ENCODE results near the gene SAMD13.

The SAMD13 gene

DNA sequence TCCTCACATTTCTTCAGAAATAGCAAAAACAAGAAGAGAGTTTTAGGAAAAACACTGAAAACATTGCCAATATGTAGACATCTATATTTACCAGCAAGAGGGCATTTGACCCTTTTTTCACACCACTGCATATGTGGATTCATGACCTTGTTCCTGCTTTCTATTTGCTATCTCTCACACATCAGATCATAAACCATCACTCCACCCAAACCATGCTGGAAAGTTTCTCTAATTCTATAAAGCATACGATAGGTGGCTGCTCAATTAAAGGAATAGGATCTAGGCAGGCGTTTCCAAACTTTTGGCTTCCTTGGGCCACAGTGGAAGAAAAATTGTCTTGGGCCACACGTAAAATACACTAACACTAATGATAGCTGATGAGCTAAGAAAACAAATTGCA is 35.6 kb upstream of the SAMD13 start:
- Histone ChIP-seq H3K36me3 (ENCODE audit: low read length) (no peaks in the 10 kb centered on the region), H3K79me2 (ENCODE audit: insufficient read depth, low read length) (no peaks in the 10 kb centered on the region), H3K4me2 (ENCODE audit: low read depth, low read length, poor library complexity, severe bottlenecking) (no peak overlapping the region), H2AFZ (ENCODE audit: low read depth, low read length, severe bottlenecking) (no peak overlapping the region), H3K27me3 (ENCODE audit: low read length) (no peaks in the 10 kb centered on the region), H3K4me3 (ENCODE audit: insufficient read depth, low read length, poor library complexity, severe bottlenecking) (no peak overlapping the region), H3K9ac (ENCODE audit: low read length) (no peak overlapping the region), H4K20me1 (ENCODE audit: low read depth, low read length) (no peaks in the 10 kb centered on the region), H3K9me2 (replicated peaks; ENCODE audit: insufficient read depth, low read length) (no peaks in the 10 kb centered on the region), H3K9me3 (ENCODE audit: insufficient read depth, low read length) (no peaks in the 10 kb centered on the region), H3F3A (ENCODE audit: insufficient read depth) (no peaks in the 10 kb centered on the region), H3K27ac (ENCODE audit: low read depth, low read length) (no peak overlapping the region)
- TF ChIP-seq, protein P1, sequence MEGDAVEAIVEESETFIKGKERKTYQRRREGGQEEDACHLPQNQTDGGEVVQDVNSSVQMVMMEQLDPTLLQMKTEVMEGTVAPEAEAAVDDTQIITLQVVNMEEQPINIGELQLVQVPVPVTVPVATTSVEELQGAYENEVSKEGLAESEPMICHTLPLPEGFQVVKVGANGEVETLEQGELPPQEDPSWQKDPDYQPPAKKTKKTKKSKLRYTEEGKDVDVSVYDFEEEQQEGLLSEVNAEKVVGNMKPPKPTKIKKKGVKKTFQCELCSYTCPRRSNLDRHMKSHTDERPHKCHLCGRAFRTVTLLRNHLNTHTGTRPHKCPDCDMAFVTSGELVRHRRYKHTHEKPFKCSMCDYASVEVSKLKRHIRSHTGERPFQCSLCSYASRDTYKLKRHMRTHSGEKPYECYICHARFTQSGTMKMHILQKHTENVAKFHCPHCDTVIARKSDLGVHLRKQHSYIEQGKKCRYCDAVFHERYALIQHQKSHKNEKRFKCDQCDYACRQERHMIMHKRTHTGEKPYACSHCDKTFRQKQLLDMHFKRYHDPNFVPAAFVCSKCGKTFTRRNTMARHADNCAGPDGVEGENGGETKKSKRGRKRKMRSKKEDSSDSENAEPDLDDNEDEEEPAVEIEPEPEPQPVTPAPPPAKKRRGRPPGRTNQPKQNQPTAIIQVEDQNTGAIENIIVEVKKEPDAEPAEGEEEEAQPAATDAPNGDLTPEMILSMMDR (IDR thresholded peaks at IDR 0.05; ENCODE audit: insufficient read depth, low read length, poor library complexity, severe bottlenecking), result no peak
- no peak for TF ChIP-seq EZH2phosphoT487 (conservative IDR thresholded peaks at IDR 0.05; ENCODE audit: low read length)

DNA sequence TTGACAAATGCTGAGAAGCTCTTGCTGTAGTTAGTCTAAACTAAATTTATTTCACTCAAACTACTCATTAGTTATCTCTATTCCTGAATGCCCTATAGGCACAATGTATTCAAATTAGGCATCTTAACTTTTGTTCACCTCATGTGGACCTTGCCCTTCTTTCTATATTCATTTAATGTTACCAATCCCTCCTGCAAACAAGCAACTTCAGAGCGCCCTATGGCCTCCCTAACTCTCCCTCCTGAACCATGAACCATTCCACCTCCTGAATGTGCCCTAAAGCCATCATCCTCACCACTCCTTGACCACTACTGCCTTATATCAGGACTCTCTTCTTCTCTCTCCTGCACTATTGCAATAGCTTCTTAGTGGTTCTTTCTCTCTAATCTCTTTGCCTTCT is 34.8 kb upstream of the SAMD13 start:
- no peaks in the 10 kb centered on the region for H3K79me2 ChIP-seq (ENCODE audit: insufficient read depth, low read length)
- H3K9me3 ChIP-seq (ENCODE audit: insufficient read depth, low read length), result no peaks in the 10 kb centered on the region
- H3K27ac ChIP-seq (ENCODE audit: low read depth, low read length), result no peak overlapping the region
- no peaks in the 10 kb centered on the region for H3K9me2 ChIP-seq (replicated peaks; ENCODE audit: insufficient read depth, low read length)
- no peak overlapping the region for H2AFZ ChIP-seq (ENCODE audit: low read depth, low read length, severe bottlenecking)
- H3K9ac ChIP-seq (ENCODE audit: low read length), result no peak overlapping the region
- no peaks in the 10 kb centered on the region for H3K27me3 ChIP-seq (ENCODE audit: low read length)
- H4K20me1 ChIP-seq (ENCODE audit: low read depth, low read length), result no peaks in the 10 kb centered on the region
- no peak overlapping the region for H3K4me2 ChIP-seq (ENCODE audit: low read depth, low read length, poor library complexity, severe bottlenecking)
- no peaks in the 10 kb centered on the region for H3F3A ChIP-seq (ENCODE audit: insufficient read depth)
- no peak overlapping the region for H3K4me3 ChIP-seq (ENCODE audit: insufficient read depth, low read length, poor library complexity, severe bottlenecking)
- no peaks in the 10 kb centered on the region for H3K36me3 ChIP-seq (ENCODE audit: low read length)
- no peak for TF ChIP-seq EZH2phosphoT487 (conservative IDR thresholded peaks at IDR 0.05; ENCODE audit: low read length)
- TF ChIP-seq, protein P1 (IDR thresholded peaks at IDR 0.05; ENCODE audit: insufficient read depth, low read length, poor library complexity, severe bottlenecking), result no peak

DNA sequence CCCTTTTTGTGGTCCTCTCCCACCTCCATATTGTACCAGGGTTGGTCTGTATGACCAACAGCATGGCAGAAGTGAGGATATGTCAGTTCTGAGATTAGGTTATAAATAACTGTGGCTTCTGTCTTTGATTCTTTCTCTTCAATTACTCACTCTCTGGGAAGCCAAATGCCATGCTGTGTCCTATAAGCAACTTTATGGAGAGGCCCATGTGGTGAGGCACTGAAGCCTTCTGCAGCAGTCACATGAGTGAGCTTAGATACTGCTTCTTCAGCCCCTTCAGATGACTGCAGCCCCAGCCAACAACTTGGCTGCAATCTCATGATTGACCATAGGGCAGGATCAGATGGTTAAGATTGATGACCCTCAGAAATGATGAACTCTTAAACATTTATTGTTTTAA is 34.0 kb upstream of the SAMD13 start:
- H3K9me2 ChIP-seq (replicated peaks; ENCODE audit: insufficient read depth, low read length), result no peaks in the 10 kb centered on the region
- no peaks in the 10 kb centered on the region for H3K36me3 ChIP-seq (ENCODE audit: low read length)
- no peaks in the 10 kb centered on the region for H3F3A ChIP-seq (ENCODE audit: insufficient read depth)
- TF ChIP-seq, protein P1 (IDR thresholded peaks at IDR 0.05; ENCODE audit: insufficient read depth, low read length, poor library complexity, severe bottlenecking), result no peak
- TF ChIP-seq EZH2phosphoT487 (conservative IDR thresholded peaks at IDR 0.05; ENCODE audit: low read length), result no peak
- no peaks in the 10 kb centered on the region for H3K27me3 ChIP-seq (ENCODE audit: low read length)
- no peaks in the 10 kb centered on the region for H4K20me1 ChIP-seq (ENCODE audit: low read depth, low read length)
- no peak overlapping the region for H3K27ac ChIP-seq (ENCODE audit: low read depth, low read length)
- H3K9me3 ChIP-seq (ENCODE audit: insufficient read depth, low read length), result no peaks in the 10 kb centered on the region
- no peak overlapping the region for H3K4me2 ChIP-seq (ENCODE audit: low read depth, low read length, poor library complexity, severe bottlenecking)
- no peak overlapping the region for H3K9ac ChIP-seq (ENCODE audit: low read length)
- H3K4me3 ChIP-seq (ENCODE audit: insufficient read depth, low read length, poor library complexity, severe bottlenecking), result no peak overlapping the region
- H2AFZ ChIP-seq (ENCODE audit: low read depth, low read length, severe bottlenecking), result no peak overlapping the region
- H3K79me2 ChIP-seq (ENCODE audit: insufficient read depth, low read length), result no peaks in the 10 kb centered on the region

All from SU-DHL-6 (cell line).